Gastrocnemius medialis (tissue), 4 donors: ENCODE results near the gene WNT7B. TPM values are rescaled to one million over a fixed set of nuclear protein-coding genes. Genes with fewer than 3 reads are reported as not detected.
A peak's percentile ranks its signal among the peaks of the same experiment; 100 is the strongest.

Experiments
- ATAC-seq, 2 donors: fragments of 150-250 bp; one replicate each; pipeline ENCODE4 v1.9.1; 2016
- DNase-seq, 2 donors: peaks; one replicate each; pipeline ENCODE4 v3.0.0-alpha.2; 2019
- H3K27ac ChIP-seq, 4 donors: fragments of 200-600 bp; sonication (generic); 1 replicate in 1 of 4; 2 replicates in 3 of 4; pipeline ENCODE4 v1.5.1; 2016 to 2018; ENCODE audit warnings: mild to moderate bottlenecking in 2 of 4, moderate library complexity in 1 of 4
- H3K27me3 ChIP-seq, 3 donors: fragments of 200-600 bp; sonication (generic) in 2 of 3; 1 replicate in 1 of 3; 2 replicates in 2 of 3; pipeline versions ENCODE4 v1.5.1 to v1.6.0; 2016 to 2019; ENCODE audit warnings: mild to moderate bottlenecking in 1 of 3, moderate library complexity in 1 of 3
- H3K36me3 ChIP-seq, 2 donors: fragments of 200-600 bp; sonication (generic) in 1 of 2; one replicate each; pipeline ENCODE4 v1.5.1; 2017 to 2018
- H3K4me1 ChIP-seq, 2 donors: fragments of 200-600 bp; sonication (generic) in 1 of 2; one replicate each; pipeline ENCODE4 v1.5.1; 2016 to 2017; ENCODE audit warnings: mild to moderate bottlenecking in 2 of 2
- H3K4me3 ChIP-seq, 4 donors: fragments of 200-600 bp; sonication (generic) in 3 of 4; 1 replicate in 1 of 4; 2 replicates in 3 of 4; pipeline ENCODE4 v1.5.1; 2016 to 2019; ENCODE audit warnings: mild to moderate bottlenecking in 2 of 4
- H3K9me3 ChIP-seq, 3 donors: fragments of 200-600 bp; sonication (generic) in 2 of 3; 1 replicate in 1 of 3; 2 replicates in 2 of 3; pipeline ENCODE4 v1.5.1; 2016 to 2019
- CTCF ChIP-seq, 5 experiments: fragments of 450-650 bp in 3 of 5; fragments of 200-600 bp in 2 of 5; sonication (generic) in 2 of 5; IDR thresholded peaks in 4 of 5; conservative IDR thresholded peaks in 1 of 5; 1 replicate in 4 of 5; 2 replicates in 1 of 5; pipeline ENCODE4 v1.5.1; 2016 to 2019; ENCODE audit warnings: antibody characterized with exemption in 5 of 5, mild to moderate bottlenecking in 3 of 5, moderate library complexity in 3 of 5
- POLR2A ChIP-seq, 2 donors: fragments of 450-650 bp; IDR thresholded peaks; one replicate each; pipeline ENCODE4 v1.6.1; 2017; ENCODE audit warnings: antibody characterized with exemption in 2 of 2, mild to moderate bottlenecking in 2 of 2, moderate library complexity in 2 of 2
- in situ Hi-C, 4 donors: fragments of 200-750 bp; cut with MboI; loops; one replicate each; pipeline versions ENCODE4 v1.15.0 to v1.8.0; 2017; ENCODE audit warnings: low sequenced_read_pairs in 4 of 4
- intact Hi-C: fragments of 100-400 bp; cut with DNase I; formaldehyde crosslinking; loops from one replicate; pipeline ENCODE4 v1.15.1; 2023; ENCODE audit warnings: low total_unique reads
- total RNA-seq, 4 donors: library from RNA; depleted of rRNA; stranded (reverse); fragments of >200 nt; gene quantifications; one replicate each; pipeline versions ENCODE4 v1.1.0 to v1.2.3, GENCODE V29; 2016

WNT7B gene
- total RNA-seq, 4 donors from 2014 or later: not detected

GRCh38 chr22:45997077-45997776 is 20.3 kb upstream of the WNT7B start:
- ATAC-seq: peak; percentile 69 to 71
- no peaks in the 10 kb centered on the region for H3K27me3 ChIP-seq
- H3K36me3 ChIP-seq: no peaks in the 10 kb centered on the region
- no peaks in the 10 kb centered on the region for H3K9me3 ChIP-seq
- H3K4me3 ChIP-seq: peak overlapping the region in 1 of 4 donors; percentile 25
- intact Hi-C loops (no loop called here), in situ Hi-C loops (loop anchor here in 1 of 4 donors (10.0 kb wide), 1 partner anchor 318 kb away; no protein-coding TSS in a partner anchor)
- H3K4me1 ChIP-seq: peaks cover 49 to 57% of the 10 kb centered on the region in 2 donors
- peak; percentile 68 to 89 for DNase-seq
- peak overlapping the region; percentile 75 to 83 (median 79) for H3K27ac ChIP-seq
- TF ChIP-seq CTCF (IDR thresholded peaks at IDR 0.05 in 4 of 5, conservative IDR thresholded peaks at IDR 0.05 in 1 of 5) (no peak), POLR2A (IDR thresholded peaks at IDR 0.05) (no peak)

- Histone ChIP-seq H3K4me3 (peak overlapping the region in 1 of 4 donors; percentile 3), H3K9me3 (no peaks in the 10 kb centered on the region), H3K27me3 (no peaks in the 10 kb centered on the region), H3K36me3 (no peaks in the 10 kb centered on the region), H3K27ac (peak overlapping the region; percentile 75 to 83 (median 79)), H3K4me1 (peaks cover 44 to 49% of the 10 kb centered on the region in 2 donors)
- ATAC-seq (peak; percentile 18 to 53), DNase-seq (peak; percentile 33 to 51)
- in situ Hi-C loops: loop anchor here in 1 of 4 donors (10.0 kb wide), 1 partner anchor 318 kb away; no protein-coding TSS in a partner anchor
- intact Hi-C loops: no loop called here
- TF ChIP-seq POLR2A (IDR thresholded peaks at IDR 0.05) (no peak), CTCF (IDR thresholded peaks at IDR 0.05 in 4 of 5, conservative IDR thresholded peaks at IDR 0.05 in 1 of 5) (no peak)
These were observed 19.5 kb upstream of the WNT7B start for GRCh38 chr22:45996241-45997076.

- H3K27me3 ChIP-seq: no peaks in the 10 kb centered on the region
- intact Hi-C loops (loop anchor here (1.0 to 2.0 kb wide), 3 partner anchors 11 to 319 kb away; no protein-coding TSS in a partner anchor), in situ Hi-C loops (loop anchor here in 1 of 4 donors (10.0 kb wide), 1 partner anchor 319 kb away; no protein-coding TSS in a partner anchor)
- DNase-seq (no peak), ATAC-seq (no peak)
- no peak overlapping the region for H3K4me3 ChIP-seq
- no peaks in the 10 kb centered on the region for H3K9me3 ChIP-seq
- H3K36me3 ChIP-seq: no peaks in the 10 kb centered on the region
- H3K4me1 ChIP-seq: peaks cover 39 to 52% of the 10 kb centered on the region in 2 donors
- no peak for TF ChIP-seq CTCF (IDR thresholded peaks at IDR 0.05 in 4 of 5, conservative IDR thresholded peaks at IDR 0.05 in 1 of 5)
- H3K27ac ChIP-seq: peak overlapping the region; percentile 1 to 83 (median 79)
These were observed 18.6 kb upstream of the WNT7B start for GRCh38 chr22:45995405-45996101.
